Sigmoid colon (tissue), 3 donors: ENCODE measurements around the gene GOLGA1.

Experiments used
- POLR2A ChIP-seq, 2 donors: fragments of 450-650 bp; IDR thresholded peaks; one replicate each; pipeline ENCODE4 v1.6.1; 2016; ENCODE audit warnings: antibody characterized with exemption in 2 of 2, mild to moderate bottlenecking in 2 of 2, moderate library complexity in 2 of 2
- TF ChIP-seq, protein P1 (sequence below), 4 experiments: fragments of 450-650 bp in 3 of 4; fragments of 200-600 bp in 1 of 4; IDR thresholded peaks; one replicate each; pipeline ENCODE4 v1.5.1; 2016 to 2019; ENCODE audit warnings: antibody characterized with exemption in 4 of 4, mild to moderate bottlenecking in 3 of 4, moderate library complexity in 2 of 4

DNA sequence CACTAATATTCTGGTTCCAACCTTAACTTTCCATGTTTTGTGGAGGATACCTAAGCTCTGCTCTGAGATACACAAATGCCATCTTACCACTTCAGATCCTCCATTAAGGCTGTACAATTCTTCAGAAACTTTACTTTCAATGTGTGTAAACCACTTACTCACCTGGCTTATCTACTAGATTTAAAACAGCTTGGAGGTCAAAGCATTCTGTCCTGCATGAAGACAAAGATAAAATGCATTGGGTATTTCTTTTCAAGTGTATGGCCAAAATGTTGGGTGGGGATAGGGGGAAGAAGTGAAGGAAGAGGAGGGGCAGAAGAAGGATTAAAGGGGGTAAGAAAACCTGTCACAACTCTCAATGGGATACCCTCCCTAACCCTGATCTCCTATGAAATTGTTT lies 939 bp downstream of the GOLGA1 start:
- no peak for TF ChIP-seq POLR2A (IDR thresholded peaks at IDR 0.05)
- TF ChIP-seq, protein P1, sequence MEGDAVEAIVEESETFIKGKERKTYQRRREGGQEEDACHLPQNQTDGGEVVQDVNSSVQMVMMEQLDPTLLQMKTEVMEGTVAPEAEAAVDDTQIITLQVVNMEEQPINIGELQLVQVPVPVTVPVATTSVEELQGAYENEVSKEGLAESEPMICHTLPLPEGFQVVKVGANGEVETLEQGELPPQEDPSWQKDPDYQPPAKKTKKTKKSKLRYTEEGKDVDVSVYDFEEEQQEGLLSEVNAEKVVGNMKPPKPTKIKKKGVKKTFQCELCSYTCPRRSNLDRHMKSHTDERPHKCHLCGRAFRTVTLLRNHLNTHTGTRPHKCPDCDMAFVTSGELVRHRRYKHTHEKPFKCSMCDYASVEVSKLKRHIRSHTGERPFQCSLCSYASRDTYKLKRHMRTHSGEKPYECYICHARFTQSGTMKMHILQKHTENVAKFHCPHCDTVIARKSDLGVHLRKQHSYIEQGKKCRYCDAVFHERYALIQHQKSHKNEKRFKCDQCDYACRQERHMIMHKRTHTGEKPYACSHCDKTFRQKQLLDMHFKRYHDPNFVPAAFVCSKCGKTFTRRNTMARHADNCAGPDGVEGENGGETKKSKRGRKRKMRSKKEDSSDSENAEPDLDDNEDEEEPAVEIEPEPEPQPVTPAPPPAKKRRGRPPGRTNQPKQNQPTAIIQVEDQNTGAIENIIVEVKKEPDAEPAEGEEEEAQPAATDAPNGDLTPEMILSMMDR (IDR thresholded peaks at IDR 0.05), result no peak
